ENCODE results near the gene AUTS2.

AUTS2 gene

GRCh38 chr7:70376561-70377031 lies 778.3 kb downstream of the AUTS2 start:
- no peak for DNase-seq

- DNase-seq: no peak
Observed at GRCh38 chr7:70377957-70378356, 779.7 kb downstream of the AUTS2 start.

GRCh38 chr7:70379210-70379609 lies 780.9 kb downstream of the AUTS2 start:
- DNase-seq: no peak

GRCh38 chr7:70380421-70381015 lies 782.2 kb downstream of the AUTS2 start:
- DNase-seq: no peak

- no peak for DNase-seq
Observed at GRCh38 chr7:70383066-70383782, 784.9 kb downstream of the AUTS2 start.

- DNase-seq: no peak
Observed at GRCh38 chr7:70384024-70384423, 785.7 kb downstream of the AUTS2 start.

GRCh38 chr7:70384891-70385290 lies 786.6 kb downstream of the AUTS2 start:
- DNase-seq: no peak

GRCh38 chr7:70387217-70387616 lies 788.9 kb downstream of the AUTS2 start:
- DNase-seq: no peak

- DNase-seq: no peak
Observed at GRCh38 chr7:70389531-70390151, 791.4 kb downstream of the AUTS2 start.

- DNase-seq: no peak
Observed at GRCh38 chr7:70390251-70390650, 792.0 kb downstream of the AUTS2 start.

- no peak for DNase-seq
Observed at GRCh38 chr7:70392256-70392876, 794.1 kb downstream of the AUTS2 start.

GRCh38 chr7:70392877-70393435 lies 794.7 kb downstream of the AUTS2 start:
- no peak for DNase-seq

- no peak for DNase-seq
Observed at GRCh38 chr7:70393956-70394355, 795.7 kb downstream of the AUTS2 start.

GRCh38 chr7:70400829-70401380 lies 802.6 kb downstream of the AUTS2 start:
- no peak for DNase-seq

- no peak for DNase-seq
Observed at GRCh38 chr7:70402069-70402468, 803.8 kb downstream of the AUTS2 start.

- DNase-seq: no peak
Observed at GRCh38 chr7:70405241-70405640, 807.0 kb downstream of the AUTS2 start.

GRCh38 chr7:70406186-70406949 lies 808.1 kb downstream of the AUTS2 start:
- DNase-seq: no peak

- DNase-seq: no peak
Observed at GRCh38 chr7:70406950-70407209, 808.6 kb downstream of the AUTS2 start.

- no peak for DNase-seq
Observed at GRCh38 chr7:70408477-70408876, 810.2 kb downstream of the AUTS2 start.

GRCh38 chr7:70408891-70409290 lies 810.6 kb downstream of the AUTS2 start:
- DNase-seq: no peak

GRCh38 chr7:70410134-70410750 lies 812.0 kb downstream of the AUTS2 start:
- no peak for DNase-seq

GRCh38 chr7:70414368-70414767 lies 816.1 kb downstream of the AUTS2 start:
- no peak for DNase-seq

Measured in CD4-positive, alpha-beta T cell treated with Interleukin-15 for 1 hour (primary cell).